HepG2 (cell line): ENCODE data around the gene ZNF783. TPM values are rescaled to one million over a fixed set of nuclear protein-coding genes. Genes with fewer than 3 reads are reported as not detected.

Experiments
- ATAC-seq: fragments of 200-7000 bp; cut with Tn5 transposase; 3 replicates; pipeline ENCODE4 v1.9.1; 2020; ENCODE audit warnings: mild to moderate bottlenecking, moderate library complexity
- BruUV-seq: library from RNA; stranded (reverse); fragments of 400-500 nt; replicated peaks from 2 replicates; lab custom pipeline; 2021; lab: Mats Ljungman, UMichigan
- CTCF ChIA-PET: fragments of 300-600 bp; formaldehyde crosslinking; extraction: SDS; loops from one replicate; lab custom pipeline; 2021; ENCODE audit warnings: low total read pairs, inconsistent platforms, low intra/inter-chr PET ratio; lab: Yijun Ruan, JAX
- POLR2A ChIA-PET: fragments of 350-600 bp; sonication (Branson Sonifier 250); formaldehyde crosslinking; loops from one replicate; lab custom pipeline; 2020; ENCODE audit warnings: antibody characterized with exemption, inconsistent platforms; lab: Yijun Ruan, JAX
- DNase-seq: peaks from one replicate; pipeline ENCODE4 v3.0.0-alpha.2; 2015; ENCODE audit warnings: low spot score
- FAIRE-seq: peaks from 3 replicates; lab custom pipeline; 2011; peaks lifted over from hg19 to GRCh38; lab: Jason Lieb, UNC
- H2AFZ ChIP-seq: one replicate; pipeline ENCODE4 v1.6.1; 2011; ENCODE audit warnings: low read length, inconsistent platforms
- H3K27ac ChIP-seq: fragments of 300-600 bp; 3 replicates; pipeline ENCODE4 v1.8.0; 2011; ENCODE audit warnings: mixed run types, mild to moderate bottlenecking, mixed read lengths, low read length, inconsistent platforms; ENCODE audit not compliant: insufficient read depth; ENCODE audit errors: extremely low read length
- H3K27me3 ChIP-seq, 2 experiments: fragments of 200-600 bp in 1 of 2; 2 replicates in 1 of 2; 3 replicates in 1 of 2; pipeline versions ENCODE4 v1.6.0 to v1.8.0; 2011; ENCODE audit warnings: low read length in 2 of 2, mild to moderate bottlenecking in 2 of 2, moderate library complexity in 2 of 2, inconsistent platforms in 1 of 2; ENCODE audit not compliant: insufficient read depth in 2 of 2, control insufficient read depth in 1 of 2
- H3K36me3 ChIP-seq, 2 experiments: fragments of 200-600 bp in 1 of 2; replicated peaks in 1 of 2; 2 replicates in 1 of 2; 3 replicates in 1 of 2; pipeline versions ENCODE4 v1.5.1 to v1.8.0; 2011; ENCODE audit warnings: low read length in 2 of 2, inconsistent platforms in 1 of 2; ENCODE audit not compliant: insufficient read depth in 2 of 2, control insufficient read depth in 1 of 2
- H3K4me1 ChIP-seq: 2 replicates; pipeline ENCODE4 v1.5.1; 2012; ENCODE audit warnings: low read length, inconsistent platforms; ENCODE audit not compliant: insufficient read depth
- H3K4me2 ChIP-seq: 2 replicates; pipeline ENCODE4 v1.6.0; 2011; ENCODE audit warnings: low read depth, low read length, inconsistent platforms
- H3K4me3 ChIP-seq, 3 experiments: fragments of 200-600 bp in 1 of 3; sonication (generic), shearing (Covaris generic) in 1 of 3; replicated peaks in 1 of 3; 2 replicates each; pipeline ENCODE4 v1.5.1; 2011 to 2016; ENCODE audit warnings: low read length in 3 of 3, inconsistent platforms in 2 of 3, low read depth in 2 of 3, mild to moderate bottlenecking in 2 of 3, control low read depth in 1 of 3, mixed read lengths in 1 of 3; ENCODE audit not compliant: insufficient read depth in 1 of 3
- H3K79me2 ChIP-seq: one replicate; pipeline ENCODE4 v1.6.1; 2011; ENCODE audit warnings: low read length, inconsistent platforms; ENCODE audit not compliant: insufficient read depth
- H3K9ac ChIP-seq: 2 replicates; pipeline ENCODE4 v1.6.0; 2011; ENCODE audit warnings: mild to moderate bottlenecking, low read depth, low read length, inconsistent platforms; ENCODE audit not compliant: insufficient read depth
- H3K9me3 ChIP-seq: 2 replicates; pipeline ENCODE4 v1.5.1; 2012; ENCODE audit warnings: mild to moderate bottlenecking, low read length
- H4K20me1 ChIP-seq: 2 replicates; pipeline ENCODE4 v1.6.0; 2011; ENCODE audit warnings: inconsistent platforms, mild to moderate bottlenecking, low read length, moderate library complexity; ENCODE audit not compliant: insufficient read depth
- DNMT3B ChIP-seq: conservative IDR thresholded peaks from 2 replicates; pipeline ENCODE4 v1.6.1; 2016; ENCODE audit warnings: missing biosample characterization, control low read depth
- ELF4 ChIP-seq: sonication (generic); formaldehyde crosslinking; IDR thresholded peaks from 2 replicates; pipeline ENCODE4 v1.5.0; 2020; ENCODE audit warnings: missing genetic modification reagents, mild to moderate bottlenecking, moderate library complexity, borderline replicate concordance
- KAT7 ChIP-seq: IDR thresholded peaks from 2 replicates; pipeline ENCODE4 v1.6.1; 2018; ENCODE audit warnings: borderline replicate concordance, missing compliant biosample characterization
- KLF9 ChIP-seq: IDR thresholded peaks from 2 replicates; pipeline ENCODE4 v1.6.1; 2016; ENCODE audit warnings: low read depth
- MLLT10 ChIP-seq: sonication (generic); formaldehyde crosslinking; IDR thresholded peaks from 2 replicates; pipeline ENCODE4 v1.4.0; 2020; ENCODE audit warnings: missing genetic modification reagents
- ONECUT2 ChIP-seq: sonication (generic); formaldehyde crosslinking; IDR thresholded peaks from 2 replicates; pipeline ENCODE4 v1.4.0; 2020; ENCODE audit warnings: missing genetic modification reagents
- SKI ChIP-seq: fragments of 450-650 bp; IDR thresholded peaks from one replicate; pipeline ENCODE4 v1.6.1; 2018; ENCODE audit warnings: mild to moderate bottlenecking; ENCODE audit not compliant: partially characterized antibody
- SNRNP70 ChIP-seq: fragments of 200-400 bp; formaldehyde crosslinking; IDR thresholded peaks from 2 replicates; pipeline ENCODE4 v1.6.1; 2017; ENCODE audit warnings: mild to moderate bottlenecking, low read depth, low read length, moderate library complexity
- SRSF4 ChIP-seq: fragments of 200-400 bp; formaldehyde crosslinking; IDR thresholded peaks from one replicate; pipeline ENCODE4 v1.6.1; 2018; ENCODE audit warnings: mild to moderate bottlenecking, low read depth, low read length, moderate library complexity; ENCODE audit not compliant: poor library complexity, severe bottlenecking
- ZFP62 ChIP-seq: sonication (generic); formaldehyde crosslinking; IDR thresholded peaks from 2 replicates; pipeline ENCODE4 v1.4.0; 2020; ENCODE audit warnings: missing genetic modification reagents
- ZNF562 ChIP-seq: sonication (generic); formaldehyde crosslinking; IDR thresholded peaks from 2 replicates; pipeline ENCODE4 v1.8.0; 2022; ENCODE audit warnings: missing genetic modification reagents, borderline replicate concordance
- ZNF577 ChIP-seq: sonication (generic); formaldehyde crosslinking; IDR thresholded peaks from 2 replicates; pipeline ENCODE4 v1.4.0; 2020; ENCODE audit warnings: mild to moderate bottlenecking, low read depth, missing genetic modification reagents, borderline replicate concordance
- ZNF713 ChIP-seq: sonication (generic); formaldehyde crosslinking; IDR thresholded peaks from 2 replicates; pipeline ENCODE4 v1.4.0; 2020; ENCODE audit warnings: mild to moderate bottlenecking, missing genetic modification reagents
- ZNF839 ChIP-seq: sonication (generic); formaldehyde crosslinking; IDR thresholded peaks from 2 replicates; pipeline ENCODE4 v1.4.0; 2020; ENCODE audit warnings: missing genetic modification reagents, mild to moderate bottlenecking, borderline replicate concordance
- ZNF850 ChIP-seq: sonication (generic); formaldehyde crosslinking; conservative IDR thresholded peaks from 2 replicates; pipeline ENCODE4 v1.9.0; 2021; ENCODE audit warnings: mild to moderate bottlenecking, missing genetic modification reagents
- WGBS: methylation state at CpG from one replicate; pipeline ENCODE4 v1.1.6; 2017; ENCODE audit warnings: low lambda C conversion rate; 5-methylcytosine and 5-hydroxymethylcytosine counted together
- in situ Hi-C: cut with HindIII; loops from 2 replicates; pipeline ENCODE4 v1.10.0; 2017; ENCODE audit warnings: low pct_unique_long_range_greater_than_20kb; ENCODE audit not compliant: extremely low pct_ligation_motif_present
- intact Hi-C: fragments of 100-400 bp; cut with micrococcal nuclease; formaldehyde crosslinking; loops from one replicate; pipeline ENCODE4 v1.10.0; 2022; ENCODE audit not compliant: unreplicated experiment
- polyA plus RNA-seq, 8 experiments: library from polyadenylated mRNA; depleted of rRNA in 3 of 8; stranded (reverse) in 7 of 8; unstranded in 1 of 8; fragments of >200 nt; fragmentation: Illumina TruSeq in 4 of 8; extraction: Trizol in 4 of 8; gene quantifications; 2 replicates each; pipeline versions ENCODE4 v1.2.1 to v1.2.3, GENCODE V29; 2011 to 2016; ENCODE audit warnings: low read depth in 4 of 8, missing spikeins in 1 of 8, mixed read lengths in 1 of 8; ENCODE audit not compliant: insufficient read depth in 1 of 8
- total RNA-seq, 5 experiments: library from RNA; depleted of rRNA; stranded (reverse); fragments of >200 nt; fragmentation: Illumina TruSeq; extraction: Trizol; gene quantifications; 2 replicates each; pipeline ENCODE4 v1.2.3, GENCODE V29; 2016; ENCODE audit warnings: low read depth in 1 of 5
- TF ChIP-seq, protein P1 (sequence below): IDR thresholded peaks from 2 replicates; pipeline ENCODE4 v1.6.1; 2016; ENCODE audit warnings: missing biosample characterization, missing genetic modification reagents, low read depth
- TF ChIP-seq, protein P2 (sequence below): sonication (generic); formaldehyde crosslinking; IDR thresholded peaks from 2 replicates; pipeline ENCODE4 v1.5.1; 2020; ENCODE audit warnings: mild to moderate bottlenecking, moderate library complexity, missing genetic modification reagents
- TF ChIP-seq, protein P3 (sequence below): sonication (generic); formaldehyde crosslinking; IDR thresholded peaks from 2 replicates; pipeline ENCODE4 v1.5.0; 2020; ENCODE audit warnings: missing genetic modification reagents
- TF ChIP-seq, protein P4 (sequence below): sonication (generic); formaldehyde crosslinking; IDR thresholded peaks from 2 replicates; pipeline ENCODE4 v1.5.0; 2020; ENCODE audit warnings: mild to moderate bottlenecking, missing genetic modification reagents

Gene ZNF783
- total and polyA plus RNA-seq, 2 of the 13 experiments (the other 11 are each of a cell fraction or from before 2014, with no cell fraction given): 4.1 to 5.2 TPM

DNA sequence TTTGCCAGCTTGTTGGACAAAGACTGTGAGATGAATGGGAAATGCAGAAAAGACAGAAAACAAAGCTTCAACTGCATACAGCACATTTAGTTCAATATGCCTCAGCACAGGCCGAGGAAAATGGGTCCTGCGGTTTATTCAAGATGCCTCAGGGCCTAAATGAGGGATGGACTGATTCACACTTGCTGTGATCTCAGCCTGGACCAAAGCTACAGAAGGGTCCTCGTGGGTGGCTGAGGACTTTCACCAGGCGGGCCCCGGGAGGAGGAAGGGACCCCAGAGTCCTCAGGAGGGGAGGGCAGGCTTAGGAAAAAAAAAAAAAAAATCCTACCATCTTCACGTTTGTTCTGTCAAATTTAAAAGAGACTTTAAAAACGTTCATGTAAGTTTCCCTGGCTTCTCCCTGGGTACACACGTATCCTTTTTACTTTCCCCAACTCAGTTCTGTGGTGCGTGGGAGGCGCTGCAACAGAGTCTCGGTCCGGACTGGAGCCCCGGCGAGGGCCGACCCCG lies 624 bp upstream of the ZNF783 start:
- no peak overlapping the region for H3K27ac ChIP-seq
- ChIA-PET CTCF (interaction anchor here (0.7 to 1.9 kb wide), 2 partner anchors 24 to 161 kb away, joined by 3 to 8 read pairs; no protein-coding TSS in a partner anchor), POLR2A (interaction anchor here (0.9 to 1.8 kb wide), 8 partner anchors 10 to 363 kb away, joined by 3 to 16 read pairs (median 4); partner anchors contain the start of genes ZNF282, ZNF398 and ZNF777)
- peak overlapping the region; percentile 58 to 73 (median 69); a peak in 5 of 6 replicates for H3K4me3 ChIP-seq
- in situ Hi-C loops (no loop called here), intact Hi-C loops (no loop called here)
- H3K4me1 ChIP-seq: peaks cover 17% of the 10 kb centered on the region
- H3K9me3 ChIP-seq: no peaks in the 10 kb centered on the region
- WGBS: 6% methylated on average over 16 of the region's 16 CpGs
- BruUV-seq: TSS peak; percentile 87
- no peak overlapping the region for H2AFZ ChIP-seq
- H3K36me3 ChIP-seq: peaks cover 2% of the 10 kb centered on the region in 2 experiments; a peak in 2 of 5 replicates
- H3K9ac ChIP-seq: peak overlapping the region; percentile 86
- DNase-seq: no peak
- H3K79me2 ChIP-seq: no peaks in the 10 kb centered on the region
- peak; percentile 18 for FAIRE-seq
- ATAC-seq: peak; percentile 25
- H4K20me1 ChIP-seq: no peaks in the 10 kb centered on the region
- peak overlapping the region; percentile 96 for H3K4me2 ChIP-seq
- H3K27me3 ChIP-seq: no peaks in the 10 kb centered on the region
- TF ChIP-seq MLLT10 (CRISPR knock-in tag): no peak
- TF ChIP-seq ZNF713 (CRISPR knock-in tag): no peak
- no peak for TF ChIP-seq ELF4 (CRISPR knock-in tag)
- no peak for TF ChIP-seq ZNF577 (CRISPR knock-in tag)
- no peak for TF ChIP-seq DNMT3B (CRISPR knock-in tag)
- TF ChIP-seq ZNF839: no peak
- TF ChIP-seq SRSF4: no peak
- TF ChIP-seq KAT7 (CRISPR knock-in tag): no peak
- 0 out of 2 replicates have a peak, but pooled peaks have one; percentile 8 for TF ChIP-seq ONECUT2
- no peak for TF ChIP-seq ZNF562 (CRISPR knock-in tag)
- TF ChIP-seq ZFP62 (CRISPR knock-in tag): no peak
- TF ChIP-seq, protein P1, sequence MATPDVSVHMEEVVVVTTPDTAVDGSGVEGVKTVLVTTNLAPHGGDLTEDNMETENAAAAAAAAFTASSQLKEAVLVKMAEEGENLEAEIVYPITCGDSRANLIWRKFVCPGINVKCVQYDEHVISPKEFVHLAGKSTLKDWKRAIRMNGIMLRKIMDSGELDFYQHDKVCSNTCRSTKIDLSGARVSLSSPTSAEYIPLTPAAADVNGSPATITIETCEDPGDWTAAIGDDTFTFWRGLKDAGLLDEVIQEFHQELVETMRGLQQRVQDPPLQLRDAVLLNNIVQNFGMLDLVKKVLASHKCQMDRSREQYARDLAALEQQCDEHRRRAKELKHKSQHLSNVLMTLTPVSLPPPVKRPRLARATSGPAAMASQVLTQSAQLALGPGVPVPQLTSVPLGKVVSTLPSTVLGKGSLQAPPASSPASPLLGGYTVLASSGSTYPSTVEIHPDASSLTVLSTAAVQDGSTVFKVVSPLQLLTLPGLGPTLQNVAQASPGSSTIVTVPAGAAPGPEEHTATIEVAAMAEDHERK (CRISPR knock-in tag): no peak
- TF ChIP-seq, protein P2, sequence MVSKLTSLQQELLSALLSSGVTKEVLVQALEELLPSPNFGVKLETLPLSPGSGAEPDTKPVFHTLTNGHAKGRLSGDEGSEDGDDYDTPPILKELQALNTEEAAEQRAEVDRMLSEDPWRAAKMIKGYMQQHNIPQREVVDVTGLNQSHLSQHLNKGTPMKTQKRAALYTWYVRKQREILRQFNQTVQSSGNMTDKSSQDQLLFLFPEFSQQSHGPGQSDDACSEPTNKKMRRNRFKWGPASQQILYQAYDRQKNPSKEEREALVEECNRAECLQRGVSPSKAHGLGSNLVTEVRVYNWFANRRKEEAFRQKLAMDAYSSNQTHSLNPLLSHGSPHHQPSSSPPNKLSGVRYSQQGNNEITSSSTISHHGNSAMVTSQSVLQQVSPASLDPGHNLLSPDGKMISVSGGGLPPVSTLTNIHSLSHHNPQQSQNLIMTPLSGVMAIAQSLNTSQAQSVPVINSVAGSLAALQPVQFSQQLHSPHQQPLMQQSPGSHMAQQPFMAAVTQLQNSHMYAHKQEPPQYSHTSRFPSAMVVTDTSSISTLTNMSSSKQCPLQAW (CRISPR knock-in tag): no peak
- TF ChIP-seq SNRNP70: no peak
- no peak for TF ChIP-seq KLF9 (CRISPR knock-in tag)
- TF ChIP-seq, protein P3, sequence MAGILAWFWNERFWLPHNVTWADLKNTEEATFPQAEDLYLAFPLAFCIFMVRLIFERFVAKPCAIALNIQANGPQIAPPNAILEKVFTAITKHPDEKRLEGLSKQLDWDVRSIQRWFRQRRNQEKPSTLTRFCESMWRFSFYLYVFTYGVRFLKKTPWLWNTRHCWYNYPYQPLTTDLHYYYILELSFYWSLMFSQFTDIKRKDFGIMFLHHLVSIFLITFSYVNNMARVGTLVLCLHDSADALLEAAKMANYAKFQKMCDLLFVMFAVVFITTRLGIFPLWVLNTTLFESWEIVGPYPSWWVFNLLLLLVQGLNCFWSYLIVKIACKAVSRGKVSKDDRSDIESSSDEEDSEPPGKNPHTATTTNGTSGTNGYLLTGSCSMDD (CRISPR knock-in tag): no peak
- no peak for TF ChIP-seq SKI
- TF ChIP-seq, protein P4, sequence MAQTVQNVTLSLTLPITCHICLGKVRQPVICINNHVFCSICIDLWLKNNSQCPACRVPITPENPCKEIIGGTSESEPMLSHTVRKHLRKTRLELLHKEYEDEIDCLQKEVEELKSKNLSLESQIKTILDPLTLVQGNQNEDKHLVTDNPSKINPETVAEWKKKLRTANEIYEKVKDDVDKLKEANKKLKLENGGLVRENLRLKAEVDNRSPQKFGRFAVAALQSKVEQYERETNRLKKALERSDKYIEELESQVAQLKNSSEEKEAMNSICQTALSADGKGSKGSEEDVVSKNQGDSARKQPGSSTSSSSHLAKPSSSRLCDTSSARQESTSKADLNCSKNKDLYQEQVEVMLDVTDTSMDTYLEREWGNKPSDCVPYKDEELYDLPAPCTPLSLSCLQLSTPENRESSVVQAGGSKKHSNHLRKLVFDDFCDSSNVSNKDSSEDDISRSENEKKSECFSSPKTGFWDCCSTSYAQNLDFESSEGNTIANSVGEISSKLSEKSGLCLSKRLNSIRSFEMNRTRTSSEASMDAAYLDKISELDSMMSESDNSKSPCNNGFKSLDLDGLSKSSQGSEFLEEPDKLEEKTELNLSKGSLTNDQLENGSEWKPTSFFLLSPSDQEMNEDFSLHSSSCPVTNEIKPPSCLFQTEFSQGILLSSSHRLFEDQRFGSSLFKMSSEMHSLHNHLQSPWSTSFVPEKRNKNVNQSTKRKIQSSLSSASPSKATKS (CRISPR knock-in tag): no peak
- no peak for TF ChIP-seq ZNF850 (CRISPR knock-in tag)
